Psoas muscle (tissue), 8 donors: ENCODE measurements around the gene GSTM5. TPM values are rescaled to one million over a fixed set of nuclear protein-coding genes. Genes with fewer than 3 reads are reported as not detected.
"Not testable (repeated sequence)": the region's sequence is repeated elsewhere in the genome, so short reads cannot be mapped to it uniquely, and the experiment has no call there.

Experiments used
- ATAC-seq, 4 donors: fragments of 200-7000 bp; cut with Tn5 transposase; one replicate each; pipeline ENCODE4 v1.9.1; 2020; ENCODE audit warnings: moderate library complexity in 3 of 4, mild to moderate bottlenecking in 2 of 4
- DNase-seq, 2 donors: peaks; one replicate each; pipeline ENCODE4 v3.0.0-alpha.2; 2020
- H3K27ac ChIP-seq: fragments of 200-600 bp; one replicate; pipeline ENCODE4 v1.8.0; 2022
- H3K27me3 ChIP-seq, 3 donors: fragments of 200-600 bp in 1 of 3; one replicate each; pipeline versions ENCODE4 v1.6.1 to v1.8.0; 2013 to 2022; ENCODE audit warnings: low read length in 2 of 3, mild to moderate bottlenecking in 2 of 3, moderate library complexity in 1 of 3; ENCODE audit not compliant: insufficient read depth in 3 of 3
- H3K36me3 ChIP-seq, 2 donors: fragments of 200-600 bp in 1 of 2; one replicate each; pipeline versions ENCODE4 v1.6.1 to v1.8.0; 2013 to 2022; ENCODE audit warnings: low read depth in 1 of 2, mild to moderate bottlenecking in 1 of 2, moderate library complexity in 1 of 2; ENCODE audit not compliant: insufficient read depth in 1 of 2
- H3K4me1 ChIP-seq: fragments of 200-600 bp; one replicate; pipeline ENCODE4 v1.8.0; 2022
- H3K4me3 ChIP-seq: fragments of 200-600 bp; one replicate; pipeline ENCODE4 v1.8.0; 2022; ENCODE audit warnings: mild to moderate bottlenecking
- H3K9me3 ChIP-seq: fragments of 200-600 bp; one replicate; pipeline ENCODE4 v1.8.0; 2022
- WGBS, 3 donors: extraction: QIAGEN DNeasy Blood & Tissue Kit; methylation state at CpG; one replicate each; pipeline versions ENCODE4 v1.1.6 to v1.1.7; 2013; 5-methylcytosine and 5-hydroxymethylcytosine counted together
- intact Hi-C, 2 donors: fragments of 100-400 bp; cut with DNase I; formaldehyde crosslinking; loops; one replicate each; pipeline versions ENCODE4 v1.11.0 to v1.14.2; 2022
- polyA plus RNA-seq, 3 donors: library from polyadenylated mRNA; stranded (reverse); fragments of 200-250 nt; gene quantifications; one replicate each; pipeline ENCODE4 v1.2.3, GENCODE V29; 2013
- total RNA-seq, 4 donors: library from RNA; stranded (reverse); fragmentation: NEBNext Ultra II Directional in 2 of 4; extraction: Animal tissue kit (Norgen Biotek cat#: 25700) in 2 of 4; gene quantifications; one replicate each; pipeline versions ENCODE4 v1.2.1 to v1.2.4, GENCODE V29; 2021 to 2023
- TF ChIP-seq, protein P1 (sequence below): fragments of 200-600 bp; IDR thresholded peaks from one replicate; pipeline ENCODE4 v1.8.0; 2022; ENCODE audit warnings: antibody characterized with exemption
- donor health status: healthy with polysubstance abuse.
- donor health status: DM: no; HTN: no; CAD: no; lungs with moderate emphysema.
- donor health status: Bipolar disorder and iron deficiency.
- donor health status: healthy.
- donor health status: DM: yes; HTN: yes; CAD: no.
- donor health status: DM: no; HTN: no; CAD: no.
- donor health status: DM: no; HTN: no; CAD: no.
- donor health status: DM: yes; HTN: yes; CAD: no.

The GSTM5 gene
- total and polyA plus RNA-seq, 7 donors: 0.53 to 5.0 (median 1.1) TPM

DNA sequence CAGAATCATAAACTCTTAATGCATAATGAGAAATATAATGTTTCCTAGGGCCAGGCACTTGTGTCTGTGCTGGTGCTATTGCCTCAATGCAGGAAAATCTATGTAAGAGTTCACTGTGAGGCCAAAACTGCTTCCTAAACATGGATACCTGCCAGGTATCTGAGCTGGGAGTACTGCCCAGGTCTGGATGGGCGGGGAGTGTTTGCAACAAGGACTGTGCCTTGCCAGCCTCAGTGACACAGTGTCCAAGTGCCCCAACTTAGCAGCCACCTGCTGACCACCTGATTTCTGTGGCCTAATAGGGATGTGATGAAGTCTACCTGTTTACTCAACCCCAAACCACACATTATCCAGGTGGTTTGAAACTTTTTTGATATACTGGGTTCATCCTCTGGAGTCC, 26.7 kb upstream of the GSTM5 start:
- H3K4me1 ChIP-seq: peaks cover 19% of the 10 kb centered on the region
- WGBS, 3 donors: 22 to 30% methylated on average over 1 of the region's 1 CpG; no CpG with 5 or more reads in 1 of the 3 donors
- H3K36me3 ChIP-seq, H3K9me3 ChIP-seq, H3K4me3 ChIP-seq, H3K27me3 ChIP-seq, DNase-seq: not testable (repeated sequence)
- intact Hi-C loops: loop anchor here in 1 of 2 donors (5.0 kb wide), 1 partner anchor 43 kb away; no protein-coding TSS in a partner anchor
- peak overlapping the region; percentile 91 for H3K27ac ChIP-seq
- ATAC-seq: peak in 3 of 4 donors; percentile 45 to 68 (median 68)

DNA sequence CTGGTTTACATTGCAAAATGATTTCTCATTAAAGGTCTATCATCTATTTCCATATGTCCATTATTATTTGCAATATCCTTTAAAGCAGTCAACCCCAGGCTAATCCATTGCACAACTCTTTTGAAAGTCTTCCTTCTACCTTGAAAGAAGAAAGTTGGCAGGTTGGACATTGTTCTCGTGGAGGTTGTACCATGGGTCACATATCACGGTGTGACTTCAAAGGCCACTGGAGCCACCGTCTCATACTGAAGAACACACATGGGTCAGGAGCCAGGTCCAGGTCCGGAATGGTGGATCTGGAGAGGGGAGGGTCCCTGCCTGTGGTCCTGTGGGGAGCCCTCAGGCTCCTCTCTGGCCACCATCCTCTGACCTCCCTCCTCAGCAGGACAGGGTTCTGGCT, 26.2 kb upstream of the GSTM5 start:
- intact Hi-C loops: loop anchor here in 1 of 2 donors (5.0 kb wide), 1 partner anchor 44 kb away; no protein-coding TSS in a partner anchor
- H3K27ac ChIP-seq: peak overlapping the region; percentile 91
- H3K4me3 ChIP-seq, H3K27me3 ChIP-seq, DNase-seq, ATAC-seq, H3K9me3 ChIP-seq: not testable (repeated sequence)
- peaks cover 19% of the 10 kb centered on the region for H3K4me1 ChIP-seq
- H3K36me3 ChIP-seq: peaks cover 0 to 10% of the 10 kb centered on the region in 2 donors
- 46 to 51% methylated on average over 3 to 4 of the region's 4 CpGs; no CpG with 5 or more reads in 1 of the 3 donors for WGBS, 3 donors

DNA sequence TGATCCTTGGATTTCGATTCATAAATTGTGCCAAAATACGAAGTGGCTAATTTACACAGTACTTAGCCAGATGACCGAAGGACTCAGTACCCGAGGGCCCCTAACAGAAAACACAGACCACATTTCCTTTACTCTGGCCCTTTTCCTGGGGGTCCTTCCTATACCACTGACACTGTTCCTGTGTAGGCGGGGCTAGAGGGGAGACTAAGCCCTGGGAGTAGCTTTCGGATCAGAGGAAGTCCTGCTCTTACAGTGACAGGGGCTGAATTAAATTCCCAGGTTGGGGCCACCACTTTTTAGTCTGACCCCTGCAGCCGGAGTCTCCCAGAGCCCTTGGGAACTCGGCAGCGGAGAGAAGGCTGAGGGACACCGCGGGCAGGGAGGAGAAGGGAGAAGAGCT, 24.9 kb upstream of the GSTM5 start:
- Histone ChIP-seq H3K4me1 (peaks cover 28% of the 10 kb centered on the region), H3K27ac (peak overlapping the region; percentile 91), H3K4me3 (peak overlapping the region; percentile 67), H3K36me3 (peaks cover 0 to 16% of the 10 kb centered on the region in 2 donors)
- 19 to 58% (median 20%) methylated on average over 1 to 11 of the region's 11 CpGs for WGBS, 3 donors
- H3K27me3 ChIP-seq, H3K9me3 ChIP-seq, DNase-seq: not testable (repeated sequence)
- peak in 1 of 4 donors; percentile 14 for ATAC-seq
- intact Hi-C loops: loop anchor here (1.0 to 5.0 kb wide), 2 partner anchors 44 to 45 kb away; no protein-coding TSS in a partner anchor

DNA sequence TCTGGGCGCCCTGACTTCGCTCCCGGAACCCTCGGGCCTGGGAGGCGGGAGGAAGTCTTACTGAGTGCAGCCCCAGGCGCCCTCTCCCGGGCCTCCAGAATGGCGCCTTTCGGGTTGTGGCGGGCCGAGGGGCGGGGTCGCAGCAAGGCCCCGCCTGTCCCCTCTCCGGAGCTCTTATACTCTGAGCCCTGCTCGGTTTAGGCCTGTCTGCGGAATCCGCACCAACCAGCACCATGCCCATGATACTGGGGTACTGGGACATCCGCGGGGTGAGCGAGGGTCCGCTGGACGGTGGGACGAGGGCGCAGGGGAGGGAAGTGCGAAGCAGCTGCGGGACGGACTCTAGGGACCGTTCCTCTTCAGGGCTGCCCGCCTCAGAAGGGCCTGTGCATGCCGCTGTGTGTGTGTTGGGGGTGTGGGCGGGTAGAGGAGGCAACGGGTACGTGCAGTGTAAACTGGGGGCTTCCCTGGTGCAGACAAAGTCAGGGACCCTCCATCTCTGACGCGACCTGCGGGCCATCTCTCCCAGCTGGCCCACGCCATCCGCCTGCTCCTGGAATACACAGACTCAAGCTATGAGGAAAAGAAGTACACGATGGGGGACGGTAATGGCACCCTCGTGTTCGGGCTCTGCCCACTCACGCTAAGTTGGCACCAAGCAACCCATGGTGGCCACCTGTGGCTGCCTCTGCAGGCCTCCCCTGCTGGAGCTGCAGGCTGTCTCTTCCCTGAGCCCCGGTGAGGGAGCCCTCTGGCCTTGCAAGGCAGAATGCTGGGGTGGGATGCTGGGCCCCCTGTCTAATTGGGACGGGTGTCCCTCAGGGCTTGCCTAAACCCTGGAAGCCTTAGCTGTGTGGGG, 24.2 kb upstream of the GSTM5 start, which contains the start of gene GSTM1:
TSS of gene GSTM1 (plus strand) at position 177 of the 859 bp plus-strand sequence. CDS start at position 234, 57 bp downstream.
- peak within 1 kb of the TSS; percentile 91 for H3K27ac ChIP-seq
- DNase-seq: peak in 1 of 2 donors; percentile 90
- intact Hi-C loops: loop anchor here (1.0 to 5.0 kb wide), 2 partner anchors 45 to 46 kb away; no protein-coding TSS in a partner anchor
- TF ChIP-seq, protein P1, sequence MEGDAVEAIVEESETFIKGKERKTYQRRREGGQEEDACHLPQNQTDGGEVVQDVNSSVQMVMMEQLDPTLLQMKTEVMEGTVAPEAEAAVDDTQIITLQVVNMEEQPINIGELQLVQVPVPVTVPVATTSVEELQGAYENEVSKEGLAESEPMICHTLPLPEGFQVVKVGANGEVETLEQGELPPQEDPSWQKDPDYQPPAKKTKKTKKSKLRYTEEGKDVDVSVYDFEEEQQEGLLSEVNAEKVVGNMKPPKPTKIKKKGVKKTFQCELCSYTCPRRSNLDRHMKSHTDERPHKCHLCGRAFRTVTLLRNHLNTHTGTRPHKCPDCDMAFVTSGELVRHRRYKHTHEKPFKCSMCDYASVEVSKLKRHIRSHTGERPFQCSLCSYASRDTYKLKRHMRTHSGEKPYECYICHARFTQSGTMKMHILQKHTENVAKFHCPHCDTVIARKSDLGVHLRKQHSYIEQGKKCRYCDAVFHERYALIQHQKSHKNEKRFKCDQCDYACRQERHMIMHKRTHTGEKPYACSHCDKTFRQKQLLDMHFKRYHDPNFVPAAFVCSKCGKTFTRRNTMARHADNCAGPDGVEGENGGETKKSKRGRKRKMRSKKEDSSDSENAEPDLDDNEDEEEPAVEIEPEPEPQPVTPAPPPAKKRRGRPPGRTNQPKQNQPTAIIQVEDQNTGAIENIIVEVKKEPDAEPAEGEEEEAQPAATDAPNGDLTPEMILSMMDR: peak; percentile 61
- H3K36me3 ChIP-seq: peaks cover 0 to 16% of the 10 kb centered on the region in 2 donors
- peaks cover 29% of the 10 kb centered on the region for H3K4me1 ChIP-seq
- peak in 2 of 4 donors; percentile 95 to 96 for ATAC-seq
- H3K9me3 ChIP-seq: no peaks in the 10 kb centered on the region
- peak within 1 kb of the TSS; percentile 67 for H3K4me3 ChIP-seq
- H3K27me3 ChIP-seq: no peaks in the 10 kb centered on the region
- 0 to 1% methylated on average over 17 to 46 of the region's 46 CpGs; no CpG with 5 or more reads in 1 of the 3 donors for WGBS, 3 donors

DNA sequence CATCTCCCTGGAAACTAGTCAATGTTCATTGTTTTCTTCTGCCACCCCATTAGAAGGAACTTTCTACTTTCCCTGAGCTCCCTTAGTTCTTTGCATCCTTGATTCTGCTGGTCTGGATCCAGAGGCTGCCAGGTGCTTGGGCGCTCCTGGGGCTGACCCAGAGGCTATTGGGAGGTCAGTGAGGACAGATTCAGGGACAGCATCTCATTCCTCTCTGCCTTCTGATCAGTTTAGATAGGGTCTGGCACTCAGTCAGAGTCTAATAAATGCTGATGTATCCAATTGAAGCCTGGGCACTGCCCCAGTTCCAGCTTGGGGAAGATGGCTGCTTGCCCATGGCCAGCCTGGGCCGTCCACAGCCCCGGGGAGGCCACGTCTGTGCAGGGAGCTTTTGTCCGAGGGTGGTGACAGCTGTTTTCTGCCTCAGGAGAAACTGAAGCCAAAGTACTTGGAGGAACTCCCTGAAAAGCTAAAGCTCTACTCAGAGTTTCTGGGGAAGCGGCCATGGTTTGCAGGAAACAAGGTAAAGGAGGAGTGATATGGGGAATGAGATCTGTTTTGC, 22.1 kb upstream of the GSTM5 start:
- H3K4me3 ChIP-seq: no peak overlapping the region
- H3K36me3 ChIP-seq: peaks cover 0 to 16% of the 10 kb centered on the region in 2 donors
- peaks cover 29% of the 10 kb centered on the region for H3K4me1 ChIP-seq
- H3K27ac ChIP-seq: peak overlapping the region; percentile 46
- ATAC-seq (no peak), DNase-seq (no peak)
- intact Hi-C loops: loop anchor here in 1 of 2 donors (5.0 kb wide), 1 partner anchor 48 kb away; no protein-coding TSS in a partner anchor
- H3K9me3 ChIP-seq: no peaks in the 10 kb centered on the region
- H3K27me3 ChIP-seq: no peaks in the 10 kb centered on the region
- 13 to 30% methylated on average over 6 of the region's 6 CpGs; no CpG with 5 or more reads in 1 of the 3 donors for WGBS, 3 donors
- TF ChIP-seq, protein P1: no peak
